WTC11 (cell line): Measurements from ENCODE around the gene SHLD1.

Experiments
- EMX1 ChIP-seq: fragments of 250-450 bp; sonication (Bioruptor Pico); IDR thresholded peaks from 2 replicates; pipeline ENCODE4 v1.8.0; 2021; ENCODE audit warnings: mild to moderate bottlenecking
- FOXJ3 ChIP-seq: sonication (generic); formaldehyde crosslinking; IDR thresholded peaks from 2 replicates; pipeline ENCODE4 v1.9.0; 2021; ENCODE audit warnings: missing genetic modification reagents, mild to moderate bottlenecking, borderline replicate concordance
- NFYB ChIP-seq: sonication (generic); formaldehyde crosslinking; conservative IDR thresholded peaks from 2 replicates; pipeline ENCODE4 v1.8.0; 2022; ENCODE audit warnings: low read depth, missing genetic modification reagents
- NR2C2 ChIP-seq: sonication (generic); formaldehyde crosslinking; IDR thresholded peaks from 2 replicates; pipeline ENCODE4 v1.8.0; 2022; ENCODE audit warnings: mild to moderate bottlenecking, missing genetic modification reagents
- SP1 ChIP-seq: sonication (generic); formaldehyde crosslinking; conservative IDR thresholded peaks from 2 replicates; pipeline ENCODE4 v1.8.1; 2022; ENCODE audit warnings: missing genetic modification reagents
- USF2 ChIP-seq: sonication (generic); formaldehyde crosslinking; IDR thresholded peaks from 2 replicates; pipeline ENCODE4 v1.8.1; 2023; ENCODE audit warnings: mild to moderate bottlenecking, missing genetic modification reagents, moderate library complexity
- ZNF317 ChIP-seq: sonication (generic); formaldehyde crosslinking; IDR thresholded peaks from 2 replicates; pipeline ENCODE4 v1.8.1; 2023; ENCODE audit warnings: low read depth, mild to moderate bottlenecking, moderate library complexity, missing genetic modification reagents, borderline replicate concordance
- TF ChIP-seq, protein P1 (sequence below): fragments of 200-600 bp; IDR thresholded peaks from 2 replicates; pipeline ENCODE4 v1.8.0; 2022; ENCODE audit warnings: antibody characterized with exemption
- TF ChIP-seq, protein P2 (sequence below): fragments of 250-450 bp; sonication (Bioruptor Pico); IDR thresholded peaks from 2 replicates; pipeline ENCODE4 v1.9.0; 2021; ENCODE audit warnings: mild to moderate bottlenecking, borderline replicate concordance
- TF ChIP-seq, protein P3 (sequence below): sonication (generic); formaldehyde crosslinking; IDR thresholded peaks from 2 replicates; pipeline ENCODE4 v1.8.0; 2022; ENCODE audit warnings: mild to moderate bottlenecking, missing genetic modification reagents
- TF ChIP-seq, protein P4 (sequence below): fragments of 250-450 bp; sonication (Bioruptor Pico); IDR thresholded peaks from 2 replicates; pipeline ENCODE4 v1.9.0; 2021; ENCODE audit warnings: mild to moderate bottlenecking

DNA sequence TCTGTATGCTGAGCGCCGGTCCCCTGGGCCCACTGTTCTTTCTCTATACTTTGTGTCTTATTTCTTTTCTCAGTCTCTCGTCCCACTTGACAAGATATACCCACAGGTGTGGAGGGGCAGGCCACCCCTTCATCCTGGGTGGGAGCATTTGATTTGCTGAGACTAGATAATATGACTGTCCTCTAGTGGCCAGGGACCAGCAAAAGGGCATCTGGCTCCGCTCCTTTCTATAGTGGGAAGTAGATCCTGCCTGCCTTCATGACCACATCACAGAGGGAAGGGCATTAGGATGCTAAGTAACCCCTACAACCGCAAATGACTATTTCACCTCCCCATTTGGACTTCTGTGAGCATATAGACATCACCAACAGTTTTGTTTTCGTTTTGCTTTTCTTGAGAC lies 135.7 kb downstream of the SHLD1 start:
- no peak for TF ChIP-seq USF2 (CRISPR knock-in tag)
- TF ChIP-seq, protein P1, sequence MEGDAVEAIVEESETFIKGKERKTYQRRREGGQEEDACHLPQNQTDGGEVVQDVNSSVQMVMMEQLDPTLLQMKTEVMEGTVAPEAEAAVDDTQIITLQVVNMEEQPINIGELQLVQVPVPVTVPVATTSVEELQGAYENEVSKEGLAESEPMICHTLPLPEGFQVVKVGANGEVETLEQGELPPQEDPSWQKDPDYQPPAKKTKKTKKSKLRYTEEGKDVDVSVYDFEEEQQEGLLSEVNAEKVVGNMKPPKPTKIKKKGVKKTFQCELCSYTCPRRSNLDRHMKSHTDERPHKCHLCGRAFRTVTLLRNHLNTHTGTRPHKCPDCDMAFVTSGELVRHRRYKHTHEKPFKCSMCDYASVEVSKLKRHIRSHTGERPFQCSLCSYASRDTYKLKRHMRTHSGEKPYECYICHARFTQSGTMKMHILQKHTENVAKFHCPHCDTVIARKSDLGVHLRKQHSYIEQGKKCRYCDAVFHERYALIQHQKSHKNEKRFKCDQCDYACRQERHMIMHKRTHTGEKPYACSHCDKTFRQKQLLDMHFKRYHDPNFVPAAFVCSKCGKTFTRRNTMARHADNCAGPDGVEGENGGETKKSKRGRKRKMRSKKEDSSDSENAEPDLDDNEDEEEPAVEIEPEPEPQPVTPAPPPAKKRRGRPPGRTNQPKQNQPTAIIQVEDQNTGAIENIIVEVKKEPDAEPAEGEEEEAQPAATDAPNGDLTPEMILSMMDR, result no peak
- TF ChIP-seq, protein P2, sequence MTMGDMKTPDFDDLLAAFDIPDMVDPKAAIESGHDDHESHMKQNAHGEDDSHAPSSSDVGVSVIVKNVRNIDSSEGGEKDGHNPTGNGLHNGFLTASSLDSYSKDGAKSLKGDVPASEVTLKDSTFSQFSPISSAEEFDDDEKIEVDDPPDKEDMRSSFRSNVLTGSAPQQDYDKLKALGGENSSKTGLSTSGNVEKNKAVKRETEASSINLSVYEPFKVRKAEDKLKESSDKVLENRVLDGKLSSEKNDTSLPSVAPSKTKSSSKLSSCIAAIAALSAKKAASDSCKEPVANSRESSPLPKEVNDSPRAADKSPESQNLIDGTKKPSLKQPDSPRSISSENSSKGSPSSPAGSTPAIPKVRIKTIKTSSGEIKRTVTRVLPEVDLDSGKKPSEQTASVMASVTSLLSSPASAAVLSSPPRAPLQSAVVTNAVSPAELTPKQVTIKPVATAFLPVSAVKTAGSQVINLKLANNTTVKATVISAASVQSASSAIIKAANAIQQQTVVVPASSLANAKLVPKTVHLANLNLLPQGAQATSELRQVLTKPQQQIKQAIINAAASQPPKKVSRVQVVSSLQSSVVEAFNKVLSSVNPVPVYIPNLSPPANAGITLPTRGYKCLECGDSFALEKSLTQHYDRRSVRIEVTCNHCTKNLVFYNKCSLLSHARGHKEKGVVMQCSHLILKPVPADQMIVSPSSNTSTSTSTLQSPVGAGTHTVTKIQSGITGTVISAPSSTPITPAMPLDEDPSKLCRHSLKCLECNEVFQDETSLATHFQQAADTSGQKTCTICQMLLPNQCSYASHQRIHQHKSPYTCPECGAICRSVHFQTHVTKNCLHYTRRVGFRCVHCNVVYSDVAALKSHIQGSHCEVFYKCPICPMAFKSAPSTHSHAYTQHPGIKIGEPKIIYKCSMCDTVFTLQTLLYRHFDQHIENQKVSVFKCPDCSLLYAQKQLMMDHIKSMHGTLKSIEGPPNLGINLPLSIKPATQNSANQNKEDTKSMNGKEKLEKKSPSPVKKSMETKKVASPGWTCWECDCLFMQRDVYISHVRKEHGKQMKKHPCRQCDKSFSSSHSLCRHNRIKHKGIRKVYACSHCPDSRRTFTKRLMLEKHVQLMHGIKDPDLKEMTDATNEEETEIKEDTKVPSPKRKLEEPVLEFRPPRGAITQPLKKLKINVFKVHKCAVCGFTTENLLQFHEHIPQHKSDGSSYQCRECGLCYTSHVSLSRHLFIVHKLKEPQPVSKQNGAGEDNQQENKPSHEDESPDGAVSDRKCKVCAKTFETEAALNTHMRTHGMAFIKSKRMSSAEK, result no peak
- TF ChIP-seq FOXJ3 (CRISPR knock-in tag), result no peak
- TF ChIP-seq, protein P3, sequence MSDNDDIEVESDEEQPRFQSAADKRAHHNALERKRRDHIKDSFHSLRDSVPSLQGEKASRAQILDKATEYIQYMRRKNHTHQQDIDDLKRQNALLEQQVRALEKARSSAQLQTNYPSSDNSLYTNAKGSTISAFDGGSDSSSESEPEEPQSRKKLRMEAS, result no peak
- TF ChIP-seq NFYB (CRISPR knock-in tag), result no peak
- no peak for TF ChIP-seq SP1 (CRISPR knock-in tag)
- no peak for TF ChIP-seq ZNF317
- TF ChIP-seq, protein P4, sequence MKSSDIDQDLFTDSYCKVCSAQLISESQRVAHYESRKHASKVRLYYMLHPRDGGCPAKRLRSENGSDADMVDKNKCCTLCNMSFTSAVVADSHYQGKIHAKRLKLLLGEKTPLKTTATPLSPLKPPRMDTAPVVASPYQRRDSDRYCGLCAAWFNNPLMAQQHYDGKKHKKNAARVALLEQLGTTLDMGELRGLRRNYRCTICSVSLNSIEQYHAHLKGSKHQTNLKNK (CRISPR knock-in tag), result no peak
- no peak for TF ChIP-seq EMX1 (CRISPR knock-in tag)
- no peak for TF ChIP-seq NR2C2 (CRISPR knock-in tag)
